HEK293 (cell line): ENCODE data around the gene NEMP2.

Source experiments
- RBAK ChIP-seq: fragments of 450-650 bp; formaldehyde crosslinking; IDR thresholded peaks from 2 replicates; pipeline ENCODE4 v1.5.1; 2016; ENCODE audit warnings: missing biosample characterization, missing genetic modification characterization
- REST ChIP-seq: fragments of 450-650 bp; formaldehyde crosslinking; IDR thresholded peaks from 2 replicates; pipeline ENCODE4 v1.5.1; 2016; ENCODE audit warnings: missing biosample characterization, missing genetic modification characterization
- ZBTB8A ChIP-seq: fragments of 450-650 bp; formaldehyde crosslinking; IDR thresholded peaks from 2 replicates; pipeline ENCODE4 v1.5.1; 2016; ENCODE audit warnings: missing biosample characterization, missing genetic modification characterization
- ZNF114 ChIP-seq: fragments of 450-650 bp; formaldehyde crosslinking; IDR thresholded peaks from 2 replicates; pipeline ENCODE4 v1.5.0; 2017; ENCODE audit warnings: missing biosample characterization, missing genetic modification characterization
- ZNF24 ChIP-seq: fragments of 450-650 bp; formaldehyde crosslinking; IDR thresholded peaks from 2 replicates; pipeline ENCODE4 v1.5.1; 2016; ENCODE audit warnings: missing biosample characterization, missing genetic modification characterization
- ZNF274 ChIP-seq, 2 experiments: fragments of 200-500 bp in 1 of 2; fragments of 450-650 bp in 1 of 2; sonication (Bioruptor generic) in 1 of 2; formaldehyde crosslinking in 1 of 2; IDR thresholded peaks; 2 replicates each; pipeline versions ENCODE4 v1.5.1 to v1.6.1; 2014 to 2016; ENCODE audit warnings: borderline replicate concordance in 1 of 2, inconsistent platforms in 1 of 2, low read length in 1 of 2, missing biosample characterization in 1 of 2, missing genetic modification characterization in 1 of 2
- ZNF510 ChIP-seq: fragments of 450-650 bp; formaldehyde crosslinking; IDR thresholded peaks from 2 replicates; pipeline ENCODE4 v1.5.1; 2018; ENCODE audit warnings: mild to moderate bottlenecking, missing genetic modification characterization, missing biosample characterization; ENCODE audit not compliant: insufficient replicate concordance
- ZNF600 ChIP-seq: fragments of 450-650 bp; formaldehyde crosslinking; IDR thresholded peaks from 2 replicates; pipeline ENCODE4 v1.5.1; 2016; ENCODE audit warnings: missing biosample characterization, missing genetic modification characterization
- ZNF791 ChIP-seq: fragments of 450-650 bp; formaldehyde crosslinking; IDR thresholded peaks from 2 replicates; pipeline ENCODE4 v1.5.1; 2016; ENCODE audit warnings: missing biosample characterization, missing genetic modification characterization
- ZNF792 ChIP-seq: fragments of 450-650 bp; formaldehyde crosslinking; IDR thresholded peaks from 2 replicates; pipeline ENCODE4 v1.5.1; 2016; ENCODE audit warnings: missing biosample characterization, missing genetic modification characterization
- TF ChIP-seq, protein P1 (sequence below): fragments of 450-650 bp; formaldehyde crosslinking; IDR thresholded peaks from 2 replicates; pipeline ENCODE4 v1.5.1; 2016; ENCODE audit warnings: missing biosample characterization, missing genetic modification characterization

- TF ChIP-seq ZBTB8A (no peak), ZNF510 (no peak), ZNF792 (tag by site-specific recombination) (no peak), ZNF600 (no peak), ZNF24 (tag by site-specific recombination) (no peak), REST (tag by site-specific recombination) (no peak), ZNF274 (IDR thresholded peaks at IDR 0.05; ENCODE audit: low read length) (no peak), ZNF274 (tag by site-specific recombination; IDR thresholded peaks at IDR 0.05; ENCODE audit: borderline replicate concordance) (no peak), ZNF791 (tag by site-specific recombination) (no peak), ZNF114 (tag by site-specific recombination) (no peak), RBAK (tag by site-specific recombination) (no peak)
- TF ChIP-seq, protein P1, sequence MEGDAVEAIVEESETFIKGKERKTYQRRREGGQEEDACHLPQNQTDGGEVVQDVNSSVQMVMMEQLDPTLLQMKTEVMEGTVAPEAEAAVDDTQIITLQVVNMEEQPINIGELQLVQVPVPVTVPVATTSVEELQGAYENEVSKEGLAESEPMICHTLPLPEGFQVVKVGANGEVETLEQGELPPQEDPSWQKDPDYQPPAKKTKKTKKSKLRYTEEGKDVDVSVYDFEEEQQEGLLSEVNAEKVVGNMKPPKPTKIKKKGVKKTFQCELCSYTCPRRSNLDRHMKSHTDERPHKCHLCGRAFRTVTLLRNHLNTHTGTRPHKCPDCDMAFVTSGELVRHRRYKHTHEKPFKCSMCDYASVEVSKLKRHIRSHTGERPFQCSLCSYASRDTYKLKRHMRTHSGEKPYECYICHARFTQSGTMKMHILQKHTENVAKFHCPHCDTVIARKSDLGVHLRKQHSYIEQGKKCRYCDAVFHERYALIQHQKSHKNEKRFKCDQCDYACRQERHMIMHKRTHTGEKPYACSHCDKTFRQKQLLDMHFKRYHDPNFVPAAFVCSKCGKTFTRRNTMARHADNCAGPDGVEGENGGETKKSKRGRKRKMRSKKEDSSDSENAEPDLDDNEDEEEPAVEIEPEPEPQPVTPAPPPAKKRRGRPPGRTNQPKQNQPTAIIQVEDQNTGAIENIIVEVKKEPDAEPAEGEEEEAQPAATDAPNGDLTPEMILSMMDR, result no peak
Measured at GRCh38 chr2:190535586-190535985, 1.1 kb upstream of the NEMP2 start.
